ENCODE data around the gene TCF15.

The TCF15 gene

DNA sequence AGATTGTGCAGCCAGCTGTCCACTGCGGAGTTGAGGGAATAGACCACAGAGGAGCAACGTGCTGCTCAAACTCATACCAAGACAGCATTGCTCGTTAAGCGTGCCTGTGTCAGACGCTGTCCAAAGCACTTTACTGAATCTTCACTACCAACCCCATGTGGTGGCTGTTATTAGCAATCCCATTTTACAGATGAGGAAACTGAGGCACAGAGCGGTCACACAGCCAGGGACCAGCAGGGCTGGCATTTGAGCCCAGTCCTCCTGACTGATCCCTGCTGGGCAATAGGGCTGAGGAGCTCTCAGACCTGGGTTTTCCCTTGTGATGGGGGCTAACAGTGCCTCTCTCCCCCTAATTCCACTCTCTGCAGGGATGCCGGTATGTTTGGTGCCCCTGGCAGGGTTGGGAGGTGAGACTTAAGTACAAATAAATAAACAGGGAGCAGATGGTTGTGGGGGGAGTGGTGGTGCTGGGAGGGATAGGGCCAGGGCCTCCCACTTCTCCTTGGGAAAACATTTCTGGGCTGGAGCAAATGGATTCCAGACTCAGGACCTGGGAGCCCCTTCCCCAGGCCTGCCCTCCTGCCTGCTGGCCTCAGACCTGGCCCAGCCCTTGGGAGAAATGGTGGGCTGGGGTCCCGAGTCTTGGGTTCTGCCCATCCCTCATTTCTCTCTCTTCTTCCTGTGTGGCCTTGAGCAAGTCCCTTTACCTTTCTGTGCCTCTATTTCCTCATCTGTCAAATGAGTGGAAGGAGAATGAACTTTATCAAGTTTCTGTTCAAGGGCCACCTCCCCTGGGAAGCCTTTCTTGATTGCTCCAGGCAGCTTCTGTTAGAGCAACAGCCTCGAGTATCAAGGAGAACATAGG is 25.2 kb upstream of the TCF15 start:
- Mint-ChIP-seq H3K27ac (no peak overlapping the region), H3K27me3 (ENCODE audit: low read depth) (peaks cover 10% of the 10 kb centered on the region)

DNA sequence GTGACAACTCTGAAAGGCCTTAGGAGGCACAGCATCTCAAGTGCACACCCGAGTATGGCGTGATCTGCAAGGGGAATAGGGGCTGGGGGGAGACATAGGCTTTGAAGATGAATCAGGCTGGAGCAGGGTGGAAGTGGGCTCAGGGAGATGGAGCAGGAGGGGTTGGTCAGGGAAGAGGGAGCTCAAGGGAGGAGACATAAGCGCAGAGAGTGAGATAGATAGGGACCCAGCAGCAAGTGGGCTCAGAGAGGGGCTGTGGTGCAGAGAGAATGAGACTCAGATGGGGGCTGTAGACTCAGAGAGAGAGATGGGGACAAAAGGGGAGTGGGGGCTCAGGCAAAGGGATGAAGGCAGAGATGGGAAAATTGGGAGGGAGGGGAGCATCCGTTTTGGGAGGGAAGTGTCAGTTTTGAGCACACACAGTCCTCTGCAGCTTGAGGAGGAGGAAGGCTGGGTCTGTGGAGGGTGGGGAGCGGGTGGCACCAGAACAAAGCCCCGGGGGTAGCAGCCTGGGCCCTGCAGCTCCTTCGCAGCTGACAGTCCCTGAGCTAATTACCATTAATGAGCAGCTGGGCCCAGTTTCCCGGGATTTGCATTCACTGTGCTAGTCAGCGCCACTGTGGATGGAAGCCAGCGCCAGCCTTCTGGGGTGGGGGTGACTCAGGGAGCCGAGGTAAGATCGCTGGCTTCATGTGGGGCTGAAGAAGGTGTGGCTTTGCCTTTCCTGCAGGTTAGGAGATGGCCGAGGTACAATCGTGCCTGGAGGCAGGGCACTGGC is 24.2 kb upstream of the TCF15 start:
- Mint-ChIP-seq H3K9me3 (no peaks in the 10 kb centered on the region), H3K27me3 (ENCODE audit: low read depth) (peaks cover 10% of the 10 kb centered on the region), H3K4me3 (no peak overlapping the region), H3K36me3 (ENCODE audit: low read depth) (no peaks in the 10 kb centered on the region), H3K4me1 (ENCODE audit: low read depth) (no peaks in the 10 kb centered on the region), H3K27ac (no peak overlapping the region)
- DNase-seq (ENCODE audit: low spot score) = no peak

More for the DNA sequence above, 25.2 kb upstream of the TCF15 start:
- Mint-ChIP-seq H3K36me3 (ENCODE audit: low read depth) (no peaks in the 10 kb centered on the region), H3K9me3 (no peaks in the 10 kb centered on the region), H3K4me1 (ENCODE audit: low read depth) (no peaks in the 10 kb centered on the region), H3K4me3 (no peak overlapping the region)
- no peak for DNase-seq (ENCODE audit: low spot score)

DNA sequence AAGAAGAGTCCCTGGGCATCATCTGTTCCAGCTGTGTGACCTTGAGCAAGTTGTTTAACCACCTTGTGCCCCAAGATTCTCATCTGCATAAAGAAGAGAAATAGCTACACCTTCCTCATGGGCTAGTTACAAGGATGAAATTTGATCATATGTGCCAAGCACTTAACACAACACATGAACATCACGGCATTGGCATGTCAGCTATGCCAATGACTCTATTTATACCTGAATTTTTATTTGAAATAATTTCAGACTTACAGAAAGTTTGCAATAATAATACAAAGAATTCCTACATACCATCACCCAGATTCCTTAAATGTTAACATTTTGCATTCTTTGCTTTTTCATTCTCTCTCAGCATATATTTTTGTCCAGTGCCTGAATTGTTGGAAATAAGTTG is 21.0 kb upstream of the TCF15 start:
- H3K9me3 Mint-ChIP-seq = no peaks in the 10 kb centered on the region
- no peaks in the 10 kb centered on the region for H3K4me1 Mint-ChIP-seq (ENCODE audit: low read depth)
- DNase-seq (ENCODE audit: low spot score) = no peak
- H3K36me3 Mint-ChIP-seq (ENCODE audit: low read depth) = no peaks in the 10 kb centered on the region
- H3K27me3 Mint-ChIP-seq (ENCODE audit: low read depth) = peaks cover 4% of the 10 kb centered on the region
- no peak overlapping the region for H3K4me3 Mint-ChIP-seq
- H3K27ac Mint-ChIP-seq = no peak overlapping the region

DNA sequence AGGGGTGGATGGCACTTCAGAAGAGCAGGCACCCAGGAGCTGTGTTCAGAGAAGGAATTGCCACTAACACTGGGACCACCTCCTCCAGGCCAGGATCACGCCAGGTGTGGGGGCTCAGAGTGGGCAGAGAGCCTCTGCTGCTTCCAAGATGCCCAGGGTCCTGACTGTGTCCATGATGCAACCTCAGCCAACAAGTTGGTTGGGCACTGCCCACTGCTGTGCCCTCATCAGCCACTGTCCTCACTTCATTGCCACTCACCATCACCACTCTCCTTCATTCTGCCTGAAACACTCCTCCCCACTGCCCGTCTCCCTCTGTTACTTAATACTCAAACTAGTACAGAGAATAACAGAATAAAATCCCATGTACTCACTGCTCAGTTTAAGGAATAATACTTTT is 16.5 kb upstream of the TCF15 start:
- H3K27ac Mint-ChIP-seq = no peak overlapping the region
- no peaks in the 10 kb centered on the region for H3K36me3 Mint-ChIP-seq (ENCODE audit: low read depth)
- H3K27me3 Mint-ChIP-seq (ENCODE audit: low read depth) = peaks cover 11% of the 10 kb centered on the region
- H3K9me3 Mint-ChIP-seq = no peaks in the 10 kb centered on the region
- no peak for DNase-seq (ENCODE audit: low spot score)
- no peaks in the 10 kb centered on the region for H3K4me1 Mint-ChIP-seq (ENCODE audit: low read depth)
- no peak overlapping the region for H3K4me3 Mint-ChIP-seq

DNA sequence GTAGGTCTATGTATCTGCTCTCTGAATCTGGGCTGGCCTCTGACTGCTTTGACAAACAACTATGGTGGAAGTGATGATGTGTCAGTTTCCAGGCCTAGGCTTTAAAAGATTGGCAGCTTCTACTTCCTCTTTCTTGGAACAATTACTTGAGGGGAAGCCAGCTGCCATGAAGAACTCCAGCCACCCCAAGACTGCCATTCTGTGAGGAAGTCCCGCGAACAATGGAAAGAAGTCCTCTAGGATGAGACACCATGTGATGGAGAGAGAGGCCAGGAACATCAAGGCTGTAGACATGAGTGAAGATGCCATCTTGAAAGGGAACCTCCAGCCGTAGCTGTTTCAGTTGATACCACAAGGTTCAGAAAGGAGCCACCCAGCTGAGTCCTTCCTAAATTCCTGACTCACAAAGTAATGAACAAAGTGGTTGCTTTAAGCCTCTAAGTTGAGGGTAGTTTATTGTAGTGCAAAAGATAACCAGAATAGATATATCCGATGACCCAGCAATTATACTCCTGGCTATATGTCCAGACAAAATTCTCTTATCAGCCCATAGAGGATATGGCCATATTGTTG is 15.3 kb upstream of the TCF15 start:
- Mint-ChIP-seq H3K4me3 (no peak overlapping the region), H3K27me3 (ENCODE audit: low read depth) (peaks cover 15% of the 10 kb centered on the region), H3K27ac (no peak overlapping the region), H3K9me3 (no peaks in the 10 kb centered on the region), H3K4me1 (ENCODE audit: low read depth) (no peaks in the 10 kb centered on the region), H3K36me3 (ENCODE audit: low read depth) (no peaks in the 10 kb centered on the region)
- no peak for DNase-seq (ENCODE audit: low spot score)

DNA sequence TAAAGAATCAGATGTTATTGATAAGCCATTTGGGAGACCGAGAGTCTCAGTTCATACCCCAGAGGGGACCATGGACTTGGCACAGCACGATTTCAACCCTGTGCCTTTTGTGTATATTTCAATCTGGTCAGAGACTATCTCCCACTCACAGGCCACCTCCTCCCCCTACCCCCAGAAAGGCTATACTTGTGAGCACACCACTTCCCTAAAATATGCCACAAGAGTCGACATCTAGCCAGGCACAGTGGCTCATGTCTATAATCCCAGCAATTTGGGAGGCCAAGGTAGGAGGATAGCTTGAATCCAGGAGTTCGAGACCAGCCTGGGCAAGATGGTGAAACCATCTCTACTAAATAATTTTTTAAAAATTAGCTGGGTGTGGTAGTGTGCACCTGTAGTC is 13.6 kb upstream of the TCF15 start:
- H3K27ac Mint-ChIP-seq = no peak overlapping the region
- no peaks in the 10 kb centered on the region for H3K9me3 Mint-ChIP-seq
- H3K4me1 Mint-ChIP-seq (ENCODE audit: low read depth) = no peaks in the 10 kb centered on the region
- H3K36me3 Mint-ChIP-seq (ENCODE audit: low read depth) = no peaks in the 10 kb centered on the region
- H3K27me3 Mint-ChIP-seq (ENCODE audit: low read depth) = peaks cover 19% of the 10 kb centered on the region
- DNase-seq (ENCODE audit: low spot score) = no peak
- H3K4me3 Mint-ChIP-seq = no peak overlapping the region

DNA sequence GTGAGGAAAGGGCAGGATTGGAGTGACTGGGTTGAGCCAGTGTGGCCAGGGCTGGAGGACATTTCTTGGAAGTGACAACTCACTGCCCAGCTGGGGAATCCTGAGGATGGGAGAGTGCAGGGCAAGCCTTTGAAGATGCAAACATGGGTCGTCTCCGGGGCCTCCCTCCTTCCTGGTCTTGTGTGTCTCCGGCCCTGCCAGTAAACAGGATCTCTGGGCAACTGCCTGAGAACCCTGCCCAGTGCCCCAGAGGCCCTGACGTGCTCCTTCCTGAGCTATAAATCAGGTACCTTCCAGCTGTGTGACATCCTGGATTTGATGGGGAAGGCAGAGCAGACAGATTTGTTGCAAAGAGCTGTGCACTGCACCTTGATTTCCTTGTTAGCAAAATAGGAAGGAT is 12.9 kb upstream of the TCF15 start:
- no peak overlapping the region for H3K27ac Mint-ChIP-seq
- H3K4me1 Mint-ChIP-seq (ENCODE audit: low read depth) = no peaks in the 10 kb centered on the region
- H3K36me3 Mint-ChIP-seq (ENCODE audit: low read depth) = no peaks in the 10 kb centered on the region
- no peak for DNase-seq (ENCODE audit: low spot score)
- no peak overlapping the region for H3K4me3 Mint-ChIP-seq
- H3K9me3 Mint-ChIP-seq = peaks cover 2% of the 10 kb centered on the region
- H3K27me3 Mint-ChIP-seq (ENCODE audit: low read depth) = peaks cover 21% of the 10 kb centered on the region

DNA sequence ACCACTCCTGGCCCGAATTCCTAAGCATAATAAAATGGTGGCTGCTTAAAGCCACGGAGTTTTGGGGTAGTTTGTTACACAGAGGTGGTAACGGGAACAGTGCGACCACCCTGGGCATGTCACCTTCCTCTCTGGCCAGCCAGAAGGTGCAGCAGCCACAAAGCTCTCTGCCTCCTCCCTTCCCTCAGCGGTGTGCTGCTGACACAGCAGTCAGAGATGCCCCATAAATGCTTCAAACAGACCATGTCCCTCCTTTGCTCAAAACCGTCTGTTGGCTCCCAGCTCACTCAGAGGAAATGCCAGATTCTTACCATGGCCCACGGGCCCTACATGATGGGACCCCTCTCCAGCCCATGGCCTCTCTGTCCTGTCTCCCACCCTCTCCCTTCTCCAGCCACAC is 12.1 kb upstream of the TCF15 start:
- Mint-ChIP-seq H3K36me3 (ENCODE audit: low read depth) (no peaks in the 10 kb centered on the region), H3K27ac (no peak overlapping the region), H3K9me3 (peaks cover 5% of the 10 kb centered on the region), H3K27me3 (ENCODE audit: low read depth) (peaks cover 23% of the 10 kb centered on the region), H3K4me1 (ENCODE audit: low read depth) (no peaks in the 10 kb centered on the region), H3K4me3 (no peak overlapping the region)
- DNase-seq (ENCODE audit: low spot score) = no peak

DNA sequence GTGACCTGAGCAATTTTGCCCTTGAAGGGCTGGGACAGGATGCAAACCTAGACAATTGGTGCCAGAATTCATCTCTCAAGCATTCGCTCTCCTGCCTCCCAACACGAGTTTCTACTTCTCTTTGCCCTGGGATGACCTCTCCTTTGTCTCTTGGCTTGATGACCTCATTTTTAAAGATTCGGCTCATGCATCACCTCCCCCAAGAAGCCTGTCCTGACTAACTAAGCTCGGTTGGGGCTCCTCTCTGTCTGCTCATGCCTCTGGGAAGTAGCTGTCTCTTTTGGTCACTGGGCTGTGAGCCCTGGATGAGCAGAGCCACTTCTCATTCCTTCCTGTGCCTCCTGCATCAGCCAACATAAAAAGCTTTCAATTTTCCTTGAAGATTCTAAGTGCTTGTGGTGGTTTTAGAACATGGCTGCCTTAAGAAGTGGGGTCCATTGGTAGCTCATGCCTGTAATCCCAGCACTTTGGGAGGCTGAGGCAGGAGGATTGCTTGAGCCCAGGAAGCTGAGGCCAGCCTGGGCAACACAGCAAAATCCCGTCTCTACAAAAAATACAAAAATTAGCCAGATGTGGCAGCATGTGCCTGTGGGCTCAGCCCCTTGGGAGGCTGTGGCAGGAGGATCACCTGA is 11.1 kb upstream of the TCF15 start:
- Mint-ChIP-seq H3K36me3 (ENCODE audit: low read depth) (no peaks in the 10 kb centered on the region), H3K27ac (no peak overlapping the region), H3K4me1 (ENCODE audit: low read depth) (no peaks in the 10 kb centered on the region), H3K4me3 (no peak overlapping the region), H3K9me3 (peaks cover 5% of the 10 kb centered on the region), H3K27me3 (ENCODE audit: low read depth) (peaks cover 23% of the 10 kb centered on the region)
- DNase-seq (ENCODE audit: low spot score) = no peak

DNA sequence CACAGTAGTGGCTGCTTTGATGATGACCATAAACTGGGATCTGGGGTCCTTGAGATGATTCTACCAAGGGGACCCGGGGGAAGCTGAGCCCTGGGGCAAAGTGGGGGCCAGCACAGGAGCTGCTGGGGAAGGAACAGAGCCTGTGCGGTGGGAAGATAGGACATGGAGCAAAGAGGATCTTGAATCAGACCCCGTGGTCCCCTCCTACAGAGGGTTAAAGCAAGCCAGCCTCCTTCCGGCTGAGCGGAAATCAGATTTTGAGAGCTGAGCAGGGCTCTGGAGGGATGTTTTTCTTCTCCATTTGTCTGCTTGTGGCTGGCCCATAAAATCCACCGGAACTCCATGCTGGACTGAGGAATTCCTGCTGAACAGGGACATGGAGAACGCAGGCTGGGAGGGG is 10.1 kb upstream of the TCF15 start:
- Mint-ChIP-seq H3K9me3 (peaks cover 5% of the 10 kb centered on the region), H3K36me3 (ENCODE audit: low read depth) (no peaks in the 10 kb centered on the region), H3K4me3 (no peak overlapping the region), H3K27ac (no peak overlapping the region), H3K4me1 (ENCODE audit: low read depth) (no peaks in the 10 kb centered on the region), H3K27me3 (ENCODE audit: low read depth) (peaks cover 19% of the 10 kb centered on the region)
- no peak for DNase-seq (ENCODE audit: low spot score)

DNA sequence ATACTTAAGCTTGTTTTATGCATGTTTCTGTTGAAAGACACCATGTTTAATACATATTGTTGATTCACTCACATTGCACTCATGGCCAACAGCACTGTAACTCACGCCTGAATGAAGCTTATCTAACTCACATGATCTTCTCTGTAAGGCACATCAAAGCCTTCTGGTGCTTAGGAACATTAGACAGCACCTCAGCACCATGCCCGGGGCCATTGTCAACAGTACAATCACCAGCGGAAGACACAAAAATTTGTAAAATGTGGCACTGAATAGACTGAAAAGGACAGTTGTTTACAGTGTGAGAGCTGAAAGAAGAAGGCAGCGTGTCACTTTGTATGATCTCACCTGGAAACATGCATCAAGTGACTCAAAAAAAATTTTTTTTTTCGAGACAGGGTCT is 8.9 kb upstream of the TCF15 start:
- Mint-ChIP-seq H3K9me3 (peaks cover 5% of the 10 kb centered on the region), H3K4me3 (no peak overlapping the region), H3K27me3 (ENCODE audit: low read depth) (peaks cover 22% of the 10 kb centered on the region), H3K4me1 (ENCODE audit: low read depth) (no peaks in the 10 kb centered on the region), H3K27ac (no peak overlapping the region), H3K36me3 (ENCODE audit: low read depth) (no peaks in the 10 kb centered on the region)
- DNase-seq (ENCODE audit: low spot score) = no peak

DNA sequence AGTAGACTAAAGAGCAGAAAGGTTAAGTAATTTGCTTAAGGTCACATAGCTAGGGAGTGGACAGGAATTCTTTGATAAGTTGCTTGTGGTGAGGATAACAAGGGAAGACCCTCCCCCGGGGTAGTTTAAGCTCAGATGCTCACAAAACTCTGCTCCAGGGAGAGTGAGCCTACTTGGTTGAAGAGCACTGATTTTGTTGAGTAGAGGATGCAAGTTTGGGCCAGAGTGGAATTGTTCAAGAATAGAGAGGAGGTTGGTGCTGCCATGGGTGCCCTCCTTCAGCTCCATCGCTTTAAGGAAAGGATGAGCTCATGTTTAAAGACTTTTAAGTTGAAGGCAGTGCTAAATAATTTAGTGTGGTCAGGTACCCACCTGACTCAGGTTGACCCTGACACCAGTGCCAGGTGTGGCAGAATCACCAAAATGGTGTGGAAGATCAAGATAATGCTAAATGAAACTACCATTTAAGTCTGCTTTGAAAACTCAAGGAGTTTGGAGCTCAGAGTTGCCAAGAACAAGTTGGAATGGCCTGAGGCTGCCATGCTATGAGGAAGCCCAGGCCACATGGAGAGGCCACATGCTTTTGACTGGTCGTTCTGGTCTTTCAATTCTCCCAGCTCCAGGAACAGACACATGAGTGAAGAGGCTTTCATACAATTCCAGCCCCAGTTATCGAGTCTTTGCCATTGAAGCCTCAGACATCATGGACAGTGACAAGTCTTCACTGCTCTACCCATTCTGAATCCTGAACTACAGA is 8.0 kb upstream of the TCF15 start:
- no peak overlapping the region for H3K27ac Mint-ChIP-seq
- H3K4me1 Mint-ChIP-seq (ENCODE audit: low read depth) = no peaks in the 10 kb centered on the region
- peaks cover 28% of the 10 kb centered on the region for H3K27me3 Mint-ChIP-seq (ENCODE audit: low read depth)
- H3K4me3 Mint-ChIP-seq = no peak overlapping the region
- no peak for DNase-seq (ENCODE audit: low spot score)
- peaks cover 5% of the 10 kb centered on the region for H3K9me3 Mint-ChIP-seq
- no peaks in the 10 kb centered on the region for H3K36me3 Mint-ChIP-seq (ENCODE audit: low read depth)

DNA sequence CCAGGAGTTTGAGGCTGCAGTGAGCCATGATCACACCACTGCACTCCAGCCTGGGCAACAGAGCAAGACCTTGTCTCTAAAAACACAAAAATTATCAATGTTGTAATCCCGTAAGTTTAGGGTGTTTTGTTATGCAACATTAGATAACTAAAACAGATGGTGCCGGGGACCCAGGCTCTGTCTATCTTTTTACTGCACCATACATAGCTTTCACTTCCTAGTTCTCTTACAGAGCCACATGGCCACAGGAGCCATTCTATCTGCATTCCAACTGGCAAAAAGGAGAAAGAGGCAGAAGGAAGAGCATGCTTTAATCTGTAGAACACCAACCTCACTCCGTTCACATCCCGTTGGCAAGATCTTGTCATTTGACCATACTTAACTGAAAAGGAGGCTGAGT is 5.4 kb upstream of the TCF15 start:
- no peak overlapping the region for H3K4me3 Mint-ChIP-seq
- H3K4me1 Mint-ChIP-seq (ENCODE audit: low read depth) = no peaks in the 10 kb centered on the region
- peaks cover 5% of the 10 kb centered on the region for H3K9me3 Mint-ChIP-seq
- DNase-seq (ENCODE audit: low spot score) = no peak
- H3K27ac Mint-ChIP-seq = no peak overlapping the region
- no peaks in the 10 kb centered on the region for H3K36me3 Mint-ChIP-seq (ENCODE audit: low read depth)
- H3K27me3 Mint-ChIP-seq (ENCODE audit: low read depth) = peaks cover 42% of the 10 kb centered on the region
